HG02884 (cell line): ENCODE measurements around the gene CCDC88C.

Source experiments
- ATAC-seq: cut with Tn5 transposase; IDR thresholded peaks from one replicate; pipeline ENCODE4 v1.9.1; 2021; ENCODE audit warnings: mild to moderate bottlenecking, moderate library complexity; ENCODE audit not compliant: unreplicated experiment

Gene CCDC88C

GRCh38 chr14:91365552-91365951, 52.1 kb downstream of the CCDC88C start:
- ATAC-seq, result no peak

- no peak for ATAC-seq
Observed at GRCh38 chr14:91364524-91365270, 52.9 kb downstream of the CCDC88C start.

- ATAC-seq, result peak; percentile 46
Observed at GRCh38 chr14:91363776-91364523, 53.7 kb downstream of the CCDC88C start.

GRCh38 chr14:91361233-91361811, 56.3 kb downstream of the CCDC88C start:
- no peak for ATAC-seq

GRCh38 chr14:91360490-91361232, 57.0 kb downstream of the CCDC88C start:
- no peak for ATAC-seq

GRCh38 chr14:91358654-91359220, 58.9 kb downstream of the CCDC88C start:
- no peak for ATAC-seq

GRCh38 chr14:91358025-91358319, 59.6 kb downstream of the CCDC88C start:
- ATAC-seq, result no peak

GRCh38 chr14:91357272-91358024, 60.2 kb downstream of the CCDC88C start:
- no peak for ATAC-seq

GRCh38 chr14:91356181-91356763, 61.3 kb downstream of the CCDC88C start:
- ATAC-seq, result no peak

- peak; percentile 40 for ATAC-seq
Observed at GRCh38 chr14:91354979-91355685, 62.5 kb downstream of the CCDC88C start.

GRCh38 chr14:91354221-91354916, 63.3 kb downstream of the CCDC88C start:
- no peak for ATAC-seq

GRCh38 chr14:91352728-91353692, 64.6 kb downstream of the CCDC88C start:
- ATAC-seq, result no peak

- no peak for ATAC-seq
Observed at GRCh38 chr14:91352053-91352452, 65.6 kb downstream of the CCDC88C start.

GRCh38 chr14:91351512-91351862, 66.1 kb downstream of the CCDC88C start:
- no peak for ATAC-seq

- peak; percentile 65 for ATAC-seq
Observed at GRCh38 chr14:91350813-91351511, 66.7 kb downstream of the CCDC88C start.

- no peak for ATAC-seq
Observed at GRCh38 chr14:91350483-91350812, 67.2 kb downstream of the CCDC88C start.

GRCh38 chr14:91349481-91350074, 68.0 kb downstream of the CCDC88C start:
- peak; percentile 49 for ATAC-seq
